A549 (cell line): ENCODE measurements around the gene C12orf42. TPM values are rescaled to one million over a fixed set of nuclear protein-coding genes. Genes with fewer than 3 reads are reported as not detected.

Experiments used
- ATAC-seq, 2 experiments: fragments of 200-7000 bp in 1 of 2; fragments of >200 bp in 1 of 2; cut with Nextera tagmentation in 1 of 2; cut with Tn5 transposase in 1 of 2; 3 replicates each; pipeline versions ENCODE4 v1.8.0 to v1.9.1; 2018 to 2020; ENCODE audit warnings: mild to moderate bottlenecking in 1 of 2, moderate library complexity in 1 of 2
- CTCF ChIA-PET: fragments of 300-600 bp; sonication (Branson Sonifier 250); formaldehyde crosslinking; extraction: SDS; loops from one replicate; lab custom pipeline; 2021; ENCODE audit warnings: antibody characterized with exemption, inconsistent platforms; lab: Yijun Ruan, JAX
- POLR2A ChIA-PET: fragments of 350-600 bp; formaldehyde crosslinking; extraction: SDS; loops from one replicate; lab custom pipeline; 2021; ENCODE audit warnings: antibody characterized with exemption, inconsistent platforms; lab: Yijun Ruan, JAX
- DNase-seq, 2 experiments: peaks; one replicate each; pipeline versions ENCODE4 v3.0.0 to v3.0.0-alpha.2; 2011 to 2016; ENCODE audit warnings: low read depth in 1 of 2, low spot score in 1 of 2
- FAIRE-seq: peaks from 2 replicates; lab custom pipeline; 2011; peaks lifted over from hg19 to GRCh38; lab: Jason Lieb, UNC
- H3K27ac ChIP-seq, 2 experiments: fragments of >200 bp; sonication (Bioruptor Twin); formaldehyde crosslinking; 3 replicates each; pipeline ENCODE4 v1.5.1; 2016 to 2017
- H3K4me1 ChIP-seq: fragments of >200 bp; sonication (Bioruptor Twin); formaldehyde crosslinking; 3 replicates; pipeline ENCODE4 v1.6.1; 2016
- H3K4me2 ChIP-seq: fragments of >200 bp; sonication (Bioruptor Twin); formaldehyde crosslinking; 3 replicates; pipeline ENCODE4 v1.6.1; 2016
- H3K4me3 ChIP-seq: fragments of >200 bp; sonication (Bioruptor Twin); formaldehyde crosslinking; 3 replicates; pipeline ENCODE4 v1.5.1; 2016
- H3K9me3 ChIP-seq: fragments of >200 bp; sonication (Bioruptor Twin); formaldehyde crosslinking; 3 replicates; pipeline ENCODE4 v1.6.1; 2016
- ATOH8 ChIP-seq: fragments of 250-450 bp; sonication (Bioruptor Pico); IDR thresholded peaks from 2 replicates; pipeline ENCODE4 v1.5.0; 2020; ENCODE audit warnings: low read depth, mild to moderate bottlenecking, moderate library complexity
- CEBPB ChIP-seq, 2 experiments: fragments of >200 bp in 1 of 2; sonication (Bioruptor Twin) in 1 of 2; formaldehyde crosslinking in 1 of 2; IDR thresholded peaks; 2 replicates each; pipeline ENCODE4 v1.6.1; 2012 to 2016
- CHD2 ChIP-seq: fragments of 150-350 bp; IDR thresholded peaks from 2 replicates; pipeline ENCODE4 v1.6.1; 2014; ENCODE audit warnings: low read length; ENCODE audit not compliant: partially characterized antibody
- CTCF ChIP-seq: fragments of >200 bp; sonication (Bioruptor Twin); formaldehyde crosslinking; IDR thresholded peaks from 3 replicates; pipeline ENCODE4 v1.5.1; 2016
- EHF ChIP-seq: fragments of 250-450 bp; sonication (Bioruptor Pico); IDR thresholded peaks from 2 replicates; pipeline ENCODE4 v1.5.0; 2020; ENCODE audit warnings: mild to moderate bottlenecking
- EHMT2 ChIP-seq: fragments of 200-600 bp; sonication (generic); IDR thresholded peaks from 2 replicates; pipeline ENCODE4 v1.6.1; 2016; ENCODE audit warnings: antibody characterized with exemption, low read depth, mild to moderate bottlenecking, moderate library complexity
- HEYL ChIP-seq: fragments of 250-450 bp; sonication (Bioruptor Pico); IDR thresholded peaks from 2 replicates; pipeline ENCODE4 v1.8.0; 2021; ENCODE audit warnings: mild to moderate bottlenecking, moderate library complexity
- HMGXB4 ChIP-seq: fragments of 250-450 bp; sonication (Bioruptor Pico); IDR thresholded peaks from 2 replicates; pipeline ENCODE4 v1.5.0; 2021; ENCODE audit warnings: mild to moderate bottlenecking, moderate library complexity, borderline replicate concordance
- HOXA7 ChIP-seq: fragments of 250-450 bp; sonication (Bioruptor Pico); IDR thresholded peaks from 2 replicates; pipeline ENCODE4 v1.5.0; 2020; ENCODE audit warnings: mild to moderate bottlenecking, moderate library complexity
- MAFK ChIP-seq: fragments of 450-650 bp; IDR thresholded peaks from 2 replicates; pipeline ENCODE4 v1.6.1; 2014; ENCODE audit not compliant: partially characterized antibody
- NR3C1 ChIP-seq: fragments of >200 bp; sonication (Bioruptor Twin); formaldehyde crosslinking; IDR thresholded peaks from 3 replicates; pipeline ENCODE4 v1.6.1; 2017
- REST ChIP-seq: fragments of 200-600 bp; sonication (generic); IDR thresholded peaks from 2 replicates; pipeline ENCODE4 v1.6.1; 2016; ENCODE audit warnings: antibody characterized with exemption, mild to moderate bottlenecking, moderate library complexity
- RFX5 ChIP-seq: fragments of 450-650 bp; IDR thresholded peaks from 2 replicates; pipeline ENCODE4 v1.7.1; 2014; ENCODE audit warnings: antibody characterized with exemption, mild to moderate bottlenecking, moderate library complexity
- SMC3 ChIP-seq: fragments of >200 bp; sonication (Bioruptor Twin); formaldehyde crosslinking; IDR thresholded peaks from 3 replicates; pipeline ENCODE4 v1.6.1; 2018; ENCODE audit warnings: inconsistent platforms
- TFCP2L1 ChIP-seq: fragments of 250-450 bp; sonication (Bioruptor Pico); IDR thresholded peaks from 2 replicates; pipeline ENCODE4 v1.5.0; 2021; ENCODE audit warnings: mild to moderate bottlenecking
- USF2 ChIP-seq: fragments of 450-650 bp; IDR thresholded peaks from 2 replicates; pipeline ENCODE4 v1.6.1; 2014; ENCODE audit warnings: antibody characterized with exemption
- WGBS: methylation state at CpG from one replicate; pipeline ENCODE4 v1.1.6; 2017; ENCODE audit errors: missing lambda C conversion rate; 5-methylcytosine and 5-hydroxymethylcytosine counted together
- polyA plus RNA-seq, 4 experiments: library from polyadenylated mRNA; depleted of rRNA in 3 of 4; stranded (reverse); fragments of >200 nt; fragmentation: RNase III in 1 of 4; extraction: RNeasy Plus Mini Kit Qiagen cat#74134 plus additional on column Dnase treatment in 1 of 4; gene quantifications; 2 replicates in 3 of 4; 3 replicates in 1 of 4; pipeline ENCODE4 v1.2.3, GENCODE V29; 2011 to 2017

The C12orf42 gene
- polyA plus RNA-seq, 2 of the 4 experiments (the other 2 are of a cell fraction), result not detected

- ATAC-seq, result no peak
- CTCF ChIA-PET, result interaction anchor here (0.7 to 3.2 kb wide), 4 partner anchors 8 to 466 kb away, joined by 3 to 15 read pairs (median 3); no protein-coding TSS in a partner anchor
- Histone ChIP-seq H3K27ac (no peak overlapping the region), H3K4me2 (no peak overlapping the region), H3K9me3 (no peaks in the 10 kb centered on the region), H3K4me1 (peaks cover 3% of the 10 kb centered on the region; the same call in 1 of the 3 replicates), H3K4me3 (no peak overlapping the region)
- no peak for TF ChIP-seq NR3C1
- TF ChIP-seq HOXA7 (CRISPR knock-in tag), result no peak
- no peak for TF ChIP-seq TFCP2L1
- TF ChIP-seq EHMT2, result no peak
- no peak for TF ChIP-seq REST
- TF ChIP-seq RFX5, result no peak
- no peak for TF ChIP-seq CTCF
- no peak for TF ChIP-seq ATOH8 (CRISPR knock-in tag)
- TF ChIP-seq EHF (CRISPR knock-in tag), result no peak
- TF ChIP-seq USF2, result no peak
- no peak for TF ChIP-seq CEBPB (IDR thresholded peaks at IDR 0.05)
- no peak for TF ChIP-seq HEYL (CRISPR knock-in tag)
- TF ChIP-seq MAFK, result no peak
- TF ChIP-seq SMC3, result no peak
- POLR2A ChIA-PET, result no interaction called here
- no peak for FAIRE-seq
- 73% methylated on average over 4 of the region's 4 CpGs for WGBS
- DNase-seq, result no peak
Observed at GRCh38 chr12:103529306-103529705, 33.5 kb upstream of the C12orf42 start.

- CTCF ChIA-PET, result interaction anchor here (1.3 to 2.0 kb wide), 2 partner anchors 12 to 28 kb away, joined by 5 to 6 read pairs; no protein-coding TSS in a partner anchor
- WGBS, result 83% methylated on average over 4 of the region's 4 CpGs
- ATAC-seq, result no peak
- H3K4me3 ChIP-seq, result no peak overlapping the region
- TF ChIP-seq CHD2 (no peak), CTCF (no peak), HMGXB4 (CRISPR knock-in tag) (no peak)
- TF ChIP-seq, all 56 proteins: peak for 0
- Histone ChIP-seq H3K4me2 (no peak overlapping the region), H3K9me3 (no peaks in the 10 kb centered on the region), H3K27ac (peak overlapping the region in 1 of 2 experiments; percentile 40; a peak in 2 of 6 replicates), H3K4me1 (peaks cover 5% of the 10 kb centered on the region; the same call in 1 of the 3 replicates)
- POLR2A ChIA-PET, result no interaction called here
- FAIRE-seq (no peak), DNase-seq (no peak)
Observed at GRCh38 chr12:103524238-103524875, 28.6 kb upstream of the C12orf42 start.
